DND-41 (cell line): ENCODE measurements around the gene PRKCA.

Experiments used
- CTCF ChIP-seq: IDR thresholded peaks from 2 replicates; pipeline ENCODE4 v1.5.1; 2012; ENCODE audit warnings: borderline replicate concordance, low read length, moderate library complexity, mild to moderate bottlenecking; ENCODE audit not compliant: poor library complexity, severe bottlenecking; ENCODE audit errors: extremely low read depth
- EZH2 ChIP-seq: IDR thresholded peaks from 3 replicates; pipeline ENCODE4 v1.6.1; 2012; ENCODE audit warnings: borderline replicate concordance, low read depth, mild to moderate bottlenecking, moderate library complexity, low read length, inconsistent platforms; ENCODE audit not compliant: severe bottlenecking

DNA sequence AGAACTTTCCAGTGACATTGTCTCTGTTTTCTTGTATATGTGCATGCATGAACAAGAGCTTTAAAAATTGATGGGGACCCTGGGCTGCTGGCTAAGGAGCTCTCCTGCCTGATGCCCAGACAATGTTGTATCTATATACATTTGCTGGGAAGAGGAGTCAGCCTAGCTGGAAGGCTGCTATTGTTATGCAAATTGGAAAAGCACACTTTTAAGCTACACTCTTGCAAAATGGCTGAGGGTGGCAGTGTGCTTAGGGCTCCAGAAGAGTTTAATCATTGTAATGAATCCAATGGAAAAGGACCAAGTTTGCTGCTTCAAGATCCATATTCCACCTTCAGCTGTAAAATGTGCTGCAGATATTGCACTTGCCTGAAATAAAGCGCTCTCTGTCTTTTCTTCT is 171.8 kb downstream of the PRKCA start:
- TF ChIP-seq CTCF (no peak), EZH2 (no peak)
